GM19351 (cell line): Measurements from ENCODE around the gene GEN1.
"Not testable (repeated sequence)": the region's sequence is repeated elsewhere in the genome, so short reads cannot be mapped to it uniquely, and the experiment has no call there.

Experiments used
- ATAC-seq: cut with Tn5 transposase; IDR thresholded peaks from one replicate; pipeline ENCODE4 v1.9.1; 2021; ENCODE audit warnings: mild to moderate bottlenecking, moderate library complexity; ENCODE audit not compliant: unreplicated experiment

Gene GEN1

GRCh38 chr2:17821535-17822444, 67.9 kb downstream of the GEN1 start:
- peak; percentile 49 for ATAC-seq

- ATAC-seq: peak; percentile 51
Observed at GRCh38 chr2:17822445-17823117, 68.6 kb downstream of the GEN1 start.

GRCh38 chr2:17823646-17824045, 69.7 kb downstream of the GEN1 start:
- not testable (repeated sequence) for ATAC-seq

GRCh38 chr2:17827316-17827715, 73.4 kb downstream of the GEN1 start:
- ATAC-seq: no peak

GRCh38 chr2:17827785-17828184, 73.8 kb downstream of the GEN1 start:
- no peak for ATAC-seq

- peak; percentile 88 for ATAC-seq
Observed at GRCh38 chr2:17830053-17831034, 76.4 kb downstream of the GEN1 start.

- no peak for ATAC-seq
Observed at GRCh38 chr2:17835516-17835915, 81.6 kb downstream of the GEN1 start.
